Ectodermal cell (in vitro differentiated cells): Measurements from ENCODE around the gene C7orf33.
"Not testable (repeated sequence)": the region's sequence is repeated elsewhere in the genome, so short reads cannot be mapped to it uniquely, and the experiment has no call there.

Experiments used
- H3K27ac ChIP-seq: 2 replicates; pipeline ENCODE4 v1.7.0; 2013; ENCODE audit warnings: mild to moderate bottlenecking, low read depth, low read length; ENCODE audit not compliant: insufficient read depth, poor library complexity, severe bottlenecking
- H3K27me3 ChIP-seq: 2 replicates; pipeline ENCODE4 v1.7.0; 2013; ENCODE audit warnings: mild to moderate bottlenecking, low read length; ENCODE audit not compliant: insufficient read depth, control insufficient read depth, poor library complexity, severe bottlenecking
- H3K36me3 ChIP-seq: one replicate; pipeline ENCODE4 v1.7.0; 2013; ENCODE audit warnings: low read length; ENCODE audit not compliant: control insufficient read depth, insufficient read depth
- H3K4me1 ChIP-seq: one replicate; pipeline ENCODE4 v1.7.0; 2013; ENCODE audit warnings: low read length; ENCODE audit not compliant: control insufficient read depth, insufficient read depth
- H3K4me3 ChIP-seq: 2 replicates; pipeline ENCODE4 v1.7.0; 2013; ENCODE audit warnings: low read depth, low read length, control low read depth; ENCODE audit not compliant: insufficient read depth
- H3K9me3 ChIP-seq: 2 replicates; pipeline ENCODE4 v1.7.0; 2013; ENCODE audit warnings: mild to moderate bottlenecking, low read length, moderate library complexity; ENCODE audit not compliant: control insufficient read depth
- WGBS, 2 experiments: methylation state at CpG; one replicate each; pipeline ENCODE4 v1.1.7; 2013; ENCODE audit warnings: missing lambda C conversion rate in 2 of 2; 5-methylcytosine and 5-hydroxymethylcytosine counted together

Gene C7orf33

DNA sequence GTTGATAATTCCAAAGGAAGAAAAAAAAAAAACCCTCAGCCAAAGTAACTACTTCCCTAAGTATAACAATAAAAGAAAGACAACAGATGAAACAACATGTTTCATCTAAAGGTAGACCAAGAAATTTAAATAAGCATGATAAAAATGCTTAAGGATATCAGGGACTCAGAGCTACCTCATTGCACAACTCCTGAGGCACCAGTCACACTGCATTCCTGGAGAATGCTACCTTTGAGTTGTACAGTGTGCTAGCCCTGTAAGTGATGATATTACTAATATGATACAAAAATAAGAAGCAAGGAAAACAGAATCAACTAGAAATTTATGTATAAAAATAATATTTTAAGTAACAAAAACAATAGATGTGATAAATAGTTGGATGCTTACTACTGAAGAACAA lies 29.5 kb upstream of the C7orf33 start:
- Histone ChIP-seq H3K4me3 (no peak overlapping the region), H3K9me3 (no peaks in the 10 kb centered on the region), H3K27me3 (no peaks in the 10 kb centered on the region), H3K36me3 (no peaks in the 10 kb centered on the region), H3K27ac (no peak overlapping the region), H3K4me1 (no peaks in the 10 kb centered on the region)

- H3K9me3 ChIP-seq: no peaks in the 10 kb centered on the region
- no peaks in the 10 kb centered on the region for H3K27me3 ChIP-seq
- H3K27ac ChIP-seq: no peak overlapping the region
- no peaks in the 10 kb centered on the region for H3K4me1 ChIP-seq
- H3K4me3 ChIP-seq: no peak overlapping the region
- H3K36me3 ChIP-seq: no peaks in the 10 kb centered on the region
- WGBS, 2 experiments: 91 to 96% methylated on average over 4 of the region's 4 CpGs
Measured at GRCh38 chr7:148563583-148564274, 26.8 kb upstream of the C7orf33 start.

GRCh38 chr7:148564275-148564951 lies 26.2 kb upstream of the C7orf33 start:
- 87 to 94% methylated on average over 4 of the region's 4 CpGs for WGBS, 2 experiments
- H3K27ac ChIP-seq, H3K4me1 ChIP-seq, H3K9me3 ChIP-seq, H3K36me3 ChIP-seq, H3K4me3 ChIP-seq, H3K27me3 ChIP-seq: not testable (repeated sequence)

DNA sequence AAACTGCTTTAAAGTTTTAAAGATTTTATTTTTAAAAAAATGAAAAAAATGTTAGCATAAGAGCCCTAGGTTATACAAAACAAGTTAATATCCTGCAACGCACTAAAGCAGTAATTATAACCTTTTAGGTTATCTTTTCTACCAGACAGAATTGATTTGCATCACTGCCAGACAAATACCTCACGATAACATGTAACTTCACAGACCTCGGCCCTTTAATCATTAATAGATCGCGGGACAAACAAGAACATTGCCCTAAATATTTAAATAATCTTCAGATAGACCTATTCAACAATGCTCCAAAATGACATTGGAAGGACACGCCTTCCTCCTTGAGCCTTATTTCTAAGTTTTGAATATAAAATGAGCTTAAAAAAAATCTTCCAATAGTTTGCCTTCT lies 23.8 kb upstream of the C7orf33 start:
- Histone ChIP-seq H3K9me3 (no peaks in the 10 kb centered on the region), H3K36me3 (no peaks in the 10 kb centered on the region), H3K4me1 (no peaks in the 10 kb centered on the region), H3K4me3 (no peak overlapping the region), H3K27me3 (no peaks in the 10 kb centered on the region), H3K27ac (no peak overlapping the region)
- WGBS, 2 experiments: 98% methylated on average over 5 to 6 of the region's 6 CpGs

DNA sequence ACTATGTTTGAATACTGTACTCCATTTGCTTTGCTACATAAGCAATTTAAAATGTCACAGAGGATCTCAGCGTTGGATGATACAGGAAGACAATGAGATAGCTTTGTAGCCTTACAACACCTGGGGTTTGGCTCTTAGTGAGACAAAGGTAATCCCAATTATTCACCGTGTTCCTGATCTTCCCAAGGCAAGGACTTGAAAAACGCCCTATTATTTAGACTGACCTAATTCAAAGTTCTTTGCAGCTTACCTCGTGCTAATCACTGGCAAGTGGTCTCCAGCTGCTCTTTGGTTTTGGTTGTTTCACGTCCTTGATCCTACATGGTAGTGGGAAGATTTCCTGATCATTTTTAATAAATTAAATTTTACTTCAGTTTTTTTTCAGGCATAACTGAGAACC lies 23.0 kb upstream of the C7orf33 start:
- Histone ChIP-seq H3K9me3 (no peaks in the 10 kb centered on the region), H3K27ac (no peak overlapping the region), H3K4me1 (no peaks in the 10 kb centered on the region), H3K36me3 (no peaks in the 10 kb centered on the region), H3K4me3 (no peak overlapping the region), H3K27me3 (no peaks in the 10 kb centered on the region)
- 12 to 20% methylated on average over 4 to 5 of the region's 5 CpGs for WGBS, 2 experiments

GRCh38 chr7:148570510-148570909 lies 20.1 kb upstream of the C7orf33 start:
- Histone ChIP-seq H3K4me1 (no peaks in the 10 kb centered on the region), H3K27ac (no peak overlapping the region), H3K9me3 (no peaks in the 10 kb centered on the region), H3K27me3 (no peaks in the 10 kb centered on the region), H3K36me3 (no peaks in the 10 kb centered on the region), H3K4me3 (no peak overlapping the region)
- 94 to 96% methylated on average over 2 of the region's 2 CpGs for WGBS, 2 experiments

GRCh38 chr7:148570973-148571372 lies 19.6 kb upstream of the C7orf33 start:
- not testable (repeated sequence) for H3K27ac ChIP-seq, H3K4me3 ChIP-seq, H3K4me1 ChIP-seq, H3K36me3 ChIP-seq, H3K27me3 ChIP-seq, H3K9me3 ChIP-seq
- WGBS, 2 experiments: 95 to 96% methylated on average over 1 to 3 of the region's 3 CpGs

GRCh38 chr7:148571381-148571780 lies 19.2 kb upstream of the C7orf33 start:
- Histone ChIP-seq H3K4me3 (no peak overlapping the region), H3K27me3 (no peaks in the 10 kb centered on the region), H3K27ac (no peak overlapping the region), H3K4me1 (no peaks in the 10 kb centered on the region), H3K36me3 (no peaks in the 10 kb centered on the region), H3K9me3 (no peaks in the 10 kb centered on the region)
- 94 to 95% methylated on average over 9 of the region's 9 CpGs for WGBS, 2 experiments

GRCh38 chr7:148572067-148572522 lies 18.5 kb upstream of the C7orf33 start:
- WGBS, 2 experiments: 89 to 95% methylated on average over 7 to 8 of the region's 9 CpGs
- Histone ChIP-seq H3K27ac (no peak overlapping the region), H3K9me3 (no peaks in the 10 kb centered on the region), H3K4me1 (no peaks in the 10 kb centered on the region), H3K4me3 (no peak overlapping the region), H3K27me3 (no peaks in the 10 kb centered on the region), H3K36me3 (no peaks in the 10 kb centered on the region)

- H3K4me3 ChIP-seq, H3K4me1 ChIP-seq, H3K9me3 ChIP-seq, H3K27ac ChIP-seq, H3K36me3 ChIP-seq, H3K27me3 ChIP-seq: not testable (repeated sequence)
Measured at GRCh38 chr7:148573581-148573980, 17.0 kb upstream of the C7orf33 start.
